Testis (tissue), 3 donors: ENCODE measurements around the gene SLIT3. TPM values are rescaled to one million over a fixed set of nuclear protein-coding genes. Genes with fewer than 3 reads are reported as not detected.

Source experiments
- DNase-seq: peaks from one replicate; pipeline ENCODE4 v3.0.0-alpha.2; 2019
- H3K27ac ChIP-seq, 2 donors: fragments of 200-600 bp; sonication (generic); one replicate each; pipeline ENCODE4 v1.5.1; 2019
- H3K27me3 ChIP-seq: fragments of 200-600 bp; sonication (generic); one replicate; pipeline ENCODE4 v1.5.1; 2019
- H3K36me3 ChIP-seq: fragments of 200-600 bp; sonication (generic); one replicate; pipeline ENCODE4 v1.5.1; 2017; ENCODE audit warnings: low read depth; ENCODE audit errors: missing control alignments
- H3K4me1 ChIP-seq: fragments of 200-600 bp; sonication (generic); one replicate; pipeline ENCODE4 v1.5.1; 2019
- H3K4me3 ChIP-seq, 2 donors: fragments of 200-600 bp; sonication (generic); one replicate each; pipeline ENCODE4 v1.5.1; 2017 to 2019
- H3K9me3 ChIP-seq: fragments of 200-600 bp; sonication (generic); one replicate; pipeline ENCODE4 v1.5.1; 2017
- CTCF ChIP-seq, 3 experiments: fragments of 450-650 bp in 2 of 3; fragments of 200-600 bp in 1 of 3; sonication (generic) in 1 of 3; IDR thresholded peaks; one replicate each; pipeline ENCODE4 v1.5.1; 2016 to 2019; ENCODE audit warnings: antibody characterized with exemption in 3 of 3, mild to moderate bottlenecking in 2 of 3, moderate library complexity in 1 of 3
- POLR2A ChIP-seq: fragments of 450-650 bp; IDR thresholded peaks from one replicate; pipeline ENCODE4 v1.6.1; 2017; ENCODE audit warnings: antibody characterized with exemption, mild to moderate bottlenecking, moderate library complexity
- WGBS, 2 donors: methylation state at CpG; one replicate each; pipeline ENCODE4 v1.1.5; 2018; 5-methylcytosine and 5-hydroxymethylcytosine counted together
- intact Hi-C: fragments of 100-400 bp; cut with DNase I; formaldehyde crosslinking; loops from one replicate; pipeline ENCODE4 v1.15.1; 2023; ENCODE audit warnings: low total_unique reads
- polyA plus RNA-seq: library from polyadenylated mRNA; stranded (reverse); fragments of 350-450 nt; fragmentation: Illumina TruSeq; extraction: RNeasy Lipid Tissue Mini Kit (QIAGEN cat#74804); gene quantifications from one replicate; pipeline ENCODE4 v1.2.3, GENCODE V29; 2014; ENCODE audit warnings: low read depth, low replicate concordance; ENCODE audit not compliant: insufficient read depth
- total RNA-seq, 2 donors: library from RNA; depleted of rRNA; stranded (reverse); fragments of >200 nt; gene quantifications; one replicate each; pipeline ENCODE4 v1.2.3, GENCODE V29; 2016

The SLIT3 gene
- total and polyA plus RNA-seq, 3 donors from 2014 or later = 4.8 to 23.2 (median 7.8) TPM

GRCh38 chr5:168827636-168828035 lies 473.3 kb downstream of the SLIT3 start:
- no peaks in the 10 kb centered on the region for H3K36me3 ChIP-seq
- no peaks in the 10 kb centered on the region for H3K27me3 ChIP-seq
- 83 to 89% methylated on average over 3 of the region's 3 CpGs for WGBS, 2 donors
- TF ChIP-seq POLR2A = no peak
- no peak for TF ChIP-seq CTCF (IDR thresholded peaks at IDR 0.05)
- no peaks in the 10 kb centered on the region for H3K9me3 ChIP-seq
- H3K4me1 ChIP-seq = peaks cover 3% of the 10 kb centered on the region
- no peak for DNase-seq
- intact Hi-C loops = no loop called here
- H3K4me3 ChIP-seq = no peak overlapping the region
- no peak overlapping the region for H3K27ac ChIP-seq

- DNase-seq = no peak
These were observed 474.7 kb downstream of the SLIT3 start for GRCh38 chr5:168826246-168826725.

GRCh38 chr5:168822745-168823281 lies 478.1 kb downstream of the SLIT3 start:
- intact Hi-C loops = no loop called here
- Histone ChIP-seq H3K36me3 (no peaks in the 10 kb centered on the region), H3K27ac (no peak overlapping the region), H3K4me3 (no peak overlapping the region), H3K4me1 (peaks cover 12% of the 10 kb centered on the region), H3K9me3 (no peaks in the 10 kb centered on the region), H3K27me3 (no peaks in the 10 kb centered on the region)
- TF ChIP-seq CTCF (IDR thresholded peaks at IDR 0.05) (no peak), POLR2A (no peak)
- 93 to 94% methylated on average over 10 of the region's 10 CpGs for WGBS, 2 donors
- no peak for DNase-seq

More at GRCh38 chr5:168826246-168826725, 474.7 kb downstream of the SLIT3 start:
- Histone ChIP-seq H3K4me1 (peaks cover 14% of the 10 kb centered on the region), H3K36me3 (no peaks in the 10 kb centered on the region), H3K27me3 (no peaks in the 10 kb centered on the region), H3K4me3 (no peak overlapping the region), H3K27ac (no peak overlapping the region), H3K9me3 (no peaks in the 10 kb centered on the region)
- WGBS, 2 donors = 85 to 87% methylated on average over 7 of the region's 7 CpGs
- intact Hi-C loops = no loop called here
- TF ChIP-seq CTCF (IDR thresholded peaks at IDR 0.05) (no peak), POLR2A (no peak)

- no peak for TF ChIP-seq CTCF (IDR thresholded peaks at IDR 0.05)
- no peak for TF ChIP-seq POLR2A
- intact Hi-C loops = no loop called here
- 75 to 88% methylated on average over 4 of the region's 4 CpGs for WGBS, 2 donors
- H3K9me3 ChIP-seq = no peaks in the 10 kb centered on the region
- H3K36me3 ChIP-seq = no peaks in the 10 kb centered on the region
- H3K27ac ChIP-seq = no peak overlapping the region
- H3K4me3 ChIP-seq = no peak overlapping the region
- no peak for DNase-seq
- peaks cover 12% of the 10 kb centered on the region for H3K4me1 ChIP-seq
- H3K27me3 ChIP-seq = no peaks in the 10 kb centered on the region
These were observed 478.6 kb downstream of the SLIT3 start for GRCh38 chr5:168822248-168822744.

GRCh38 chr5:168820874-168821273 lies 480.1 kb downstream of the SLIT3 start:
- intact Hi-C loops = no loop called here
- H3K27ac ChIP-seq = no peak overlapping the region
- no peak overlapping the region for H3K4me3 ChIP-seq
- no peaks in the 10 kb centered on the region for H3K36me3 ChIP-seq
- no peaks in the 10 kb centered on the region for H3K9me3 ChIP-seq
- peaks cover 12% of the 10 kb centered on the region for H3K4me1 ChIP-seq
- no peak for DNase-seq
- TF ChIP-seq POLR2A (no peak), CTCF (IDR thresholded peaks at IDR 0.05) (no peak)
- no peaks in the 10 kb centered on the region for H3K27me3 ChIP-seq
- 93 to 94% methylated on average over 5 of the region's 5 CpGs for WGBS, 2 donors
